Natural killer cell (primary cell): ENCODE results near the gene PALM. TPM values are rescaled to one million over a fixed set of nuclear protein-coding genes. Genes with fewer than 3 reads are reported as not detected.

Experiments used
- ATAC-seq, 3 donors: fragments of 150-1000 bp in 2 of 3; fragments of 200-7000 bp in 1 of 3; cut with Tn5 transposase; 1 replicate in 1 of 3; 2 replicates in 2 of 3; pipeline ENCODE4 v1.10.0; 2021; ENCODE audit warnings: mild to moderate bottlenecking in 2 of 3, moderate library complexity in 2 of 3
- DNase-seq, 2 donors: peaks; one replicate each; pipeline versions ENCODE4 v3.0.0 to v3.0.0-alpha.2; 2013 to 2021; ENCODE audit warnings: mixed read lengths in 1 of 2
- H3K27ac ChIP-seq: one replicate; pipeline ENCODE4 v1.5.1; 2013; ENCODE audit warnings: mild to moderate bottlenecking, low read length
- H3K27me3 ChIP-seq: one replicate; pipeline ENCODE4 v1.6.1; 2013; ENCODE audit warnings: low read length; ENCODE audit not compliant: control insufficient read depth, insufficient read depth
- H3K36me3 ChIP-seq: one replicate; pipeline ENCODE4 v1.6.1; 2013; ENCODE audit warnings: low read length; ENCODE audit not compliant: control insufficient read depth, insufficient read depth
- H3K4me1 ChIP-seq: one replicate; pipeline ENCODE4 v1.6.1; 2013; ENCODE audit warnings: low read length; ENCODE audit not compliant: control insufficient read depth, insufficient read depth
- H3K4me3 ChIP-seq: one replicate; pipeline ENCODE4 v1.5.1; 2013; ENCODE audit warnings: low read length
- H3K9me3 ChIP-seq: one replicate; pipeline ENCODE4 v1.6.1; 2013; ENCODE audit warnings: low read length; ENCODE audit not compliant: control insufficient read depth, insufficient read depth
- H3K27ac Mint-ChIP-seq, 2 donors: one replicate each; pipeline ENCODE4 v1.8.0; 2022; ENCODE audit warnings: mild to moderate bottlenecking in 2 of 2, mixed read lengths in 2 of 2, moderate library complexity in 1 of 2
- H3K27me3 Mint-ChIP-seq, 2 donors: one replicate each; pipeline ENCODE4 v1.8.0; 2022; ENCODE audit warnings: low read depth in 2 of 2, mixed read lengths in 2 of 2
- H3K36me3 Mint-ChIP-seq: one replicate; pipeline ENCODE4 v1.8.0; 2022; ENCODE audit warnings: mixed read lengths
- H3K4me1 Mint-ChIP-seq, 2 donors: one replicate each; pipeline ENCODE4 v1.8.0; 2022; ENCODE audit warnings: mixed read lengths in 2 of 2
- H3K4me3 Mint-ChIP-seq: one replicate; pipeline ENCODE4 v1.8.0; 2022; ENCODE audit warnings: mild to moderate bottlenecking, moderate library complexity, mixed read lengths
- H3K9me3 Mint-ChIP-seq, 2 donors: one replicate each; pipeline ENCODE4 v1.8.0; 2022; ENCODE audit warnings: mixed read lengths in 2 of 2
- CTCF ChIP-seq: fragments of 200-600 bp; IDR thresholded peaks from one replicate; pipeline ENCODE4 v1.8.0; 2022; ENCODE audit warnings: antibody characterized with exemption
- WGBS: methylation state at CpG from one replicate; pipeline ENCODE4 v1.1.7; 2013; ENCODE audit warnings: missing lambda C conversion rate; ENCODE audit not compliant: insufficient coverage; 5-methylcytosine and 5-hydroxymethylcytosine counted together
- intact Hi-C: fragments of 100-400 bp; cut with micrococcal nuclease; formaldehyde crosslinking; loops from one replicate; pipeline ENCODE4 v1.14.2; 2022
- total RNA-seq, 4 donors: library from RNA; stranded (reverse); fragments of 120-200 nt in 1 of 4; gene quantifications; one replicate each; pipeline versions ENCODE4 v1.2.3 to v1.2.4, GENCODE V29; 2013 to 2022

PALM gene
- total RNA-seq, 3 donors from 2014 or later (not counting 1 experiment from before 2014, with no cell fraction given): 0.59 to 1.0 TPM; not detected in 1

- no peaks in the 10 kb centered on the region for H3K27me3 Mint-ChIP-seq
- H3K27ac ChIP-seq: no peak overlapping the region
- H3K4me3 ChIP-seq: no peak overlapping the region
- no peaks in the 10 kb centered on the region for H3K36me3 Mint-ChIP-seq
- no peak overlapping the region for H3K4me3 Mint-ChIP-seq
- H3K27me3 ChIP-seq: no peaks in the 10 kb centered on the region
- peaks cover 4% of the 10 kb centered on the region for H3K4me1 ChIP-seq
- no peaks in the 10 kb centered on the region for H3K36me3 ChIP-seq
- H3K27ac Mint-ChIP-seq: no peak overlapping the region
- WGBS: 85% methylated on average over 11 of the region's 11 CpGs
- H3K9me3 ChIP-seq: no peaks in the 10 kb centered on the region
- no peak for TF ChIP-seq CTCF
- H3K4me1 Mint-ChIP-seq: peaks cover 0 to 8% of the 10 kb centered on the region in 2 donors
- no peaks in the 10 kb centered on the region for H3K9me3 Mint-ChIP-seq
- DNase-seq (no peak), ATAC-seq (no peak)
- intact Hi-C loops: no loop called here
These were observed 79.9 kb downstream of the PALM start for GRCh38 chr19:788686-788982.

- H3K27ac ChIP-seq: no peak overlapping the region
- no peaks in the 10 kb centered on the region for H3K36me3 ChIP-seq
- no peaks in the 10 kb centered on the region for H3K9me3 ChIP-seq
- H3K27ac Mint-ChIP-seq: no peak overlapping the region
- intact Hi-C loops: no loop called here
- no peaks in the 10 kb centered on the region for H3K27me3 ChIP-seq
- H3K27me3 Mint-ChIP-seq: no peaks in the 10 kb centered on the region
- H3K4me1 ChIP-seq: peaks cover 4% of the 10 kb centered on the region
- no peak for TF ChIP-seq CTCF
- DNase-seq (peak in 1 of 2 donors; percentile 24), ATAC-seq (no peak)
- no peak overlapping the region for H3K4me3 ChIP-seq
- H3K4me1 Mint-ChIP-seq: peaks cover 0 to 8% of the 10 kb centered on the region in 2 donors
- H3K4me3 Mint-ChIP-seq: no peak overlapping the region
- no peaks in the 10 kb centered on the region for H3K9me3 Mint-ChIP-seq
- 66% methylated on average over 33 of the region's 33 CpGs for WGBS
- H3K36me3 Mint-ChIP-seq: no peaks in the 10 kb centered on the region
These were observed 80.4 kb downstream of the PALM start for GRCh38 chr19:788983-789700.

GRCh38 chr19:789701-790060 lies 80.9 kb downstream of the PALM start:
- no peak for ATAC-seq
- TF ChIP-seq CTCF: no peak
- intact Hi-C loops: no loop called here
- Histone ChIP-seq H3K27ac (no peak overlapping the region), H3K4me1 (peaks cover 4% of the 10 kb centered on the region), H3K36me3 (no peaks in the 10 kb centered on the region), H3K4me3 (no peak overlapping the region), H3K9me3 (no peaks in the 10 kb centered on the region), H3K27me3 (no peaks in the 10 kb centered on the region)
- 91% methylated on average over 9 of the region's 9 CpGs for WGBS
- no peaks in the 10 kb centered on the region for H3K9me3 Mint-ChIP-seq
- no peaks in the 10 kb centered on the region for H3K27me3 Mint-ChIP-seq
- peaks cover 0 to 8% of the 10 kb centered on the region in 2 donors for H3K4me1 Mint-ChIP-seq
- DNase-seq: no peak
- H3K27ac Mint-ChIP-seq: no peak overlapping the region
- H3K4me3 Mint-ChIP-seq: no peak overlapping the region
- H3K36me3 Mint-ChIP-seq: no peaks in the 10 kb centered on the region

- no peak overlapping the region for H3K27ac Mint-ChIP-seq
- intact Hi-C loops: no loop called here
- no peaks in the 10 kb centered on the region for H3K9me3 Mint-ChIP-seq
- Histone ChIP-seq H3K4me3 (no peak overlapping the region), H3K4me1 (peaks cover 6% of the 10 kb centered on the region), H3K27ac (no peak overlapping the region), H3K27me3 (no peaks in the 10 kb centered on the region), H3K9me3 (no peaks in the 10 kb centered on the region), H3K36me3 (no peaks in the 10 kb centered on the region)
- ATAC-seq (no peak), DNase-seq (no peak)
- peaks cover 0 to 8% of the 10 kb centered on the region in 2 donors for H3K4me1 Mint-ChIP-seq
- no peak for TF ChIP-seq CTCF
- WGBS: 91% methylated on average over 26 of the region's 26 CpGs
- no peak overlapping the region for H3K4me3 Mint-ChIP-seq
- no peaks in the 10 kb centered on the region for H3K36me3 Mint-ChIP-seq
- no peaks in the 10 kb centered on the region for H3K27me3 Mint-ChIP-seq
These were observed 82.4 kb downstream of the PALM start for GRCh38 chr19:791007-791566.
